H1 (cell line): ENCODE results near the gene MRPS27. TPM values are rescaled to one million over a fixed set of nuclear protein-coding genes. Genes with fewer than 3 reads are reported as not detected.

Experiments used
- KDM5A ChIP-seq: fragments of 200-600 bp; IDR thresholded peaks from 2 replicates; pipeline ENCODE4 v1.7.1; 2012; ENCODE audit warnings: mild to moderate bottlenecking, low read length, inconsistent platforms, mixed read lengths
- MAFK ChIP-seq: IDR thresholded peaks from 2 replicates; pipeline ENCODE4 v1.6.1; 2012; ENCODE audit warnings: low read depth, mild to moderate bottlenecking, improper control_type of control experiment, low read length
- NRF1 ChIP-seq: IDR thresholded peaks from 2 replicates; pipeline ENCODE4 v1.6.1; 2011; ENCODE audit warnings: mild to moderate bottlenecking, low read depth, low read length, improper control_type of control experiment
- RFX5 ChIP-seq: IDR thresholded peaks from 2 replicates; pipeline ENCODE4 v1.6.1; 2011; ENCODE audit warnings: low read depth, low read length, improper control_type of control experiment, borderline replicate concordance
- SIRT6 ChIP-seq: IDR thresholded peaks from one replicate; pipeline ENCODE4 v1.7.1; 2012; ENCODE audit warnings: low read length, inconsistent platforms
- SIX5 ChIP-seq: IDR thresholded peaks from 2 replicates; pipeline ENCODE4 v1.6.1; 2011; ENCODE audit warnings: mild to moderate bottlenecking, low read depth, low read length
- SP1 ChIP-seq: IDR thresholded peaks from 2 replicates; pipeline ENCODE4 v1.6.1; 2011; ENCODE audit warnings: low read depth, low read length
- TAF7 ChIP-seq: optimal IDR thresholded peaks from 2 replicates; pipeline ENCODE3; 2011; ENCODE audit warnings: low read depth, mild to moderate bottlenecking, inconsistent platforms, low read length, moderate library complexity, borderline replicate concordance
- TBP ChIP-seq: IDR thresholded peaks from 2 replicates; pipeline ENCODE4 v1.6.1; 2011; ENCODE audit warnings: low read depth, low read length, improper control_type of control experiment
- polyA plus RNA-seq, 7 experiments: library from polyadenylated mRNA; depleted of rRNA in 3 of 7; stranded (reverse) in 5 of 7; unstranded in 2 of 7; fragments of >200 nt in 5 of 7; fragments of 200-250 nt in 2 of 7; gene quantifications; 1 replicate in 5 of 7; 2 replicates in 1 of 7; 4 replicates in 1 of 7; pipeline versions ENCODE4 v1.2.1 to v1.2.3, GENCODE V29; 2011 to 2013; ENCODE audit warnings: missing spikeins in 2 of 7, mixed read lengths in 2 of 7
- total RNA-seq: library from RNA; stranded (reverse); fragmentation: NEBNext Ultra II Directional; extraction: Animal tissue kit (Norgen Biotek cat#: 25700); gene quantifications from 2 replicates; pipeline ENCODE4 v1.2.1, GENCODE V29; 2021
- TF ChIP-seq, protein P1 (sequence below): fragments of 300-600 bp; sonication (generic); IDR thresholded peaks from 2 replicates; pipeline ENCODE4 v1.7.1; 2012; ENCODE audit warnings: low read length, moderate library complexity, mild to moderate bottlenecking, inconsistent platforms; ENCODE audit not compliant: insufficient replicate concordance

The MRPS27 gene
- total and polyA plus RNA-seq, 2 of the 8 experiments (the other 6 are each of a cell fraction or from before 2014, with no cell fraction given), result 93.2 to 102 TPM

GRCh38 chr5:72265032-72265877 lies 54.8 kb downstream of the MRPS27 start (continued):
- TF ChIP-seq, protein P1, sequence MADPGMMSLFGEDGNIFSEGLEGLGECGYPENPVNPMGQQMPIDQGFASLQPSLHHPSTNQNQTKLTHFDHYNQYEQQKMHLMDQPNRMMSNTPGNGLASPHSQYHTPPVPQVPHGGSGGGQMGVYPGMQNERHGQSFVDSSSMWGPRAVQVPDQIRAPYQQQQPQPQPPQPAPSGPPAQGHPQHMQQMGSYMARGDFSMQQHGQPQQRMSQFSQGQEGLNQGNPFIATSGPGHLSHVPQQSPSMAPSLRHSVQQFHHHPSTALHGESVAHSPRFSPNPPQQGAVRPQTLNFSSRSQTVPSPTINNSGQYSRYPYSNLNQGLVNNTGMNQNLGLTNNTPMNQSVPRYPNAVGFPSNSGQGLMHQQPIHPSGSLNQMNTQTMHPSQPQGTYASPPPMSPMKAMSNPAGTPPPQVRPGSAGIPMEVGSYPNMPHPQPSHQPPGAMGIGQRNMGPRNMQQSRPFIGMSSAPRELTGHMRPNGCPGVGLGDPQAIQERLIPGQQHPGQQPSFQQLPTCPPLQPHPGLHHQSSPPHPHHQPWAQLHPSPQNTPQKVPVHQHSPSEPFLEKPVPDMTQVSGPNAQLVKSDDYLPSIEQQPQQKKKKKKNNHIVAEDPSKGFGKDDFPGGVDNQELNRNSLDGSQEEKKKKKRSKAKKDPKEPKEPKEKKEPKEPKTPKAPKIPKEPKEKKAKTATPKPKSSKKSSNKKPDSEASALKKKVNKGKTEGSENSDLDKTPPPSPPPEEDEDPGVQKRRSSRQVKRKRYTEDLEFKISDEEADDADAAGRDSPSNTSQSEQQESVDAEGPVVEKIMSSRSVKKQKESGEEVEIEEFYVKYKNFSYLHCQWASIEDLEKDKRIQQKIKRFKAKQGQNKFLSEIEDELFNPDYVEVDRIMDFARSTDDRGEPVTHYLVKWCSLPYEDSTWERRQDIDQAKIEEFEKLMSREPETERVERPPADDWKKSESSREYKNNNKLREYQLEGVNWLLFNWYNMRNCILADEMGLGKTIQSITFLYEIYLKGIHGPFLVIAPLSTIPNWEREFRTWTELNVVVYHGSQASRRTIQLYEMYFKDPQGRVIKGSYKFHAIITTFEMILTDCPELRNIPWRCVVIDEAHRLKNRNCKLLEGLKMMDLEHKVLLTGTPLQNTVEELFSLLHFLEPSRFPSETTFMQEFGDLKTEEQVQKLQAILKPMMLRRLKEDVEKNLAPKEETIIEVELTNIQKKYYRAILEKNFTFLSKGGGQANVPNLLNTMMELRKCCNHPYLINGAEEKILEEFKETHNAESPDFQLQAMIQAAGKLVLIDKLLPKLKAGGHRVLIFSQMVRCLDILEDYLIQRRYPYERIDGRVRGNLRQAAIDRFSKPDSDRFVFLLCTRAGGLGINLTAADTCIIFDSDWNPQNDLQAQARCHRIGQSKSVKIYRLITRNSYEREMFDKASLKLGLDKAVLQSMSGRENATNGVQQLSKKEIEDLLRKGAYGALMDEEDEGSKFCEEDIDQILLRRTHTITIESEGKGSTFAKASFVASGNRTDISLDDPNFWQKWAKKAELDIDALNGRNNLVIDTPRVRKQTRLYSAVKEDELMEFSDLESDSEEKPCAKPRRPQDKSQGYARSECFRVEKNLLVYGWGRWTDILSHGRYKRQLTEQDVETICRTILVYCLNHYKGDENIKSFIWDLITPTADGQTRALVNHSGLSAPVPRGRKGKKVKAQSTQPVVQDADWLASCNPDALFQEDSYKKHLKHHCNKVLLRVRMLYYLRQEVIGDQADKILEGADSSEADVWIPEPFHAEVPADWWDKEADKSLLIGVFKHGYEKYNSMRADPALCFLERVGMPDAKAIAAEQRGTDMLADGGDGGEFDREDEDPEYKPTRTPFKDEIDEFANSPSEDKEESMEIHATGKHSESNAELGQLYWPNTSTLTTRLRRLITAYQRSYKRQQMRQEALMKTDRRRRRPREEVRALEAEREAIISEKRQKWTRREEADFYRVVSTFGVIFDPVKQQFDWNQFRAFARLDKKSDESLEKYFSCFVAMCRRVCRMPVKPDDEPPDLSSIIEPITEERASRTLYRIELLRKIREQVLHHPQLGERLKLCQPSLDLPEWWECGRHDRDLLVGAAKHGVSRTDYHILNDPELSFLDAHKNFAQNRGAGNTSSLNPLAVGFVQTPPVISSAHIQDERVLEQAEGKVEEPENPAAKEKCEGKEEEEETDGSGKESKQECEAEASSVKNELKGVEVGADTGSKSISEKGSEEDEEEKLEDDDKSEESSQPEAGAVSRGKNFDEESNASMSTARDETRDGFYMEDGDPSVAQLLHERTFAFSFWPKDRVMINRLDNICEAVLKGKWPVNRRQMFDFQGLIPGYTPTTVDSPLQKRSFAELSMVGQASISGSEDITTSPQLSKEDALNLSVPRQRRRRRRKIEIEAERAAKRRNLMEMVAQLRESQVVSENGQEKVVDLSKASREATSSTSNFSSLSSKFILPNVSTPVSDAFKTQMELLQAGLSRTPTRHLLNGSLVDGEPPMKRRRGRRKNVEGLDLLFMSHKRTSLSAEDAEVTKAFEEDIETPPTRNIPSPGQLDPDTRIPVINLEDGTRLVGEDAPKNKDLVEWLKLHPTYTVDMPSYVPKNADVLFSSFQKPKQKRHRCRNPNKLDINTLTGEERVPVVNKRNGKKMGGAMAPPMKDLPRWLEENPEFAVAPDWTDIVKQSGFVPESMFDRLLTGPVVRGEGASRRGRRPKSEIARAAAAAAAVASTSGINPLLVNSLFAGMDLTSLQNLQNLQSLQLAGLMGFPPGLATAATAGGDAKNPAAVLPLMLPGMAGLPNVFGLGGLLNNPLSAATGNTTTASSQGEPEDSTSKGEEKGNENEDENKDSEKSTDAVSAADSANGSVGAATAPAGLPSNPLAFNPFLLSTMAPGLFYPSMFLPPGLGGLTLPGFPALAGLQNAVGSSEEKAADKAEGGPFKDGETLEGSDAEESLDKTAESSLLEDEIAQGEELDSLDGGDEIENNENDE, result no peak
- TF ChIP-seq SP1, result no peak
- TF ChIP-seq SIRT6, result no peak
- TF ChIP-seq RFX5, result no peak
- TF ChIP-seq MAFK, result no peak
- no peak for TF ChIP-seq TAF7
- no peak for TF ChIP-seq KDM5A
- no peak for TF ChIP-seq TBP
- no peak for TF ChIP-seq SIX5
- no peak for TF ChIP-seq NRF1
